Fibroblast of skin of right biceps (primary cell): ENCODE measurements around the gene KCNF1.

Experiments
- DNase-seq: peaks from one replicate; pipeline ENCODE4 v3.0.0-alpha.2; 2013

The KCNF1 gene

GRCh38 chr2:10947446-10948187, 35.9 kb downstream of the KCNF1 start:
- DNase-seq, result peak; percentile 52

DNA sequence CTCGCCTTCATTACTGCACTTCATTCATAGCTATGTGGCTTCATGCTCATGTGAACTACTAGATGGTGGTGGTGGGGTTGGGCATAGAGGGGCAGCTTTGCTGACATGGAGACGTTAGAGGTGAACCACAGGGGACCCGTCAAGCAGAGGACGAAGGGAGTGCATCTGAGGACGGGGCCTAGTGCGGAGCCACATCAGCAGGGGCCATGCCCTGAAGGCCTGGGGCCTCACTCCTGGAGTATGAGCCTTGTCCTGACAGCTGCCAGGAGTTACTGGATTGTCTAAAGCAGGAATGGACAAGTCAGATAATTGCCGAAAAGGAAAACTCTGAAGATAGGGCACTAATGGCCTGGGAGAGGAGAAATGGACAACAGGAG, 36.4 kb downstream of the KCNF1 start:
- no peak for DNase-seq

DNA sequence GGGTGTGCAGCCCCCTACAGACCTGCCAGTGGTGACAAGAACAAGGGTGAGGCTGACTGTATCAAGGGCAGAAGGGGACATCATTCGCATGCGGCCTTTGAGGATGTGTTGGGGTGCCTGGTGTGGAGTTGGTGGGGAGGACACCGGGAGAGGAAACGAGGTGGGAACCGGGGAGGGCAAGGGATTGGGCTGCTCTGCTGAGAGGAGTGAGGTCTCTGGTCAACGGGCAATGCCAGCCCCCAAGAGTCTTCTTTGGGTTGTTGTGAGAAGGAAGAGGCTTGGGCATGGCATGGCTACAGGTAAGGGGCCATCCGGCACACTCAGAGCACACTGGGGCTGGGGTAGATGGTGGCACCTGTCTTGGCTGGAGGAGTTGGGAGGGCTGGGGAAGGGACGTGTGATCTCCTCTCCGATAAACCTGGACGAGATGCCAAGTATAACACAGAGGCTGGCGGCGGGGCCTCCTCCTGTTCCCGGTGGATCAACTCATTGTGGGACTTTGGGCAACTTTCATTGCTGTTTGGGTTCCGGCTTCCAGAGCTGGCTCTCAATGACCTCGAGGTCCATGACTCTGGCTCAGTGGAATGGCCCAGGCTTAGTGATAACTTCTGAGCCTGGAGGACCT, 37.0 kb downstream of the KCNF1 start:
- no peak for DNase-seq

DNA sequence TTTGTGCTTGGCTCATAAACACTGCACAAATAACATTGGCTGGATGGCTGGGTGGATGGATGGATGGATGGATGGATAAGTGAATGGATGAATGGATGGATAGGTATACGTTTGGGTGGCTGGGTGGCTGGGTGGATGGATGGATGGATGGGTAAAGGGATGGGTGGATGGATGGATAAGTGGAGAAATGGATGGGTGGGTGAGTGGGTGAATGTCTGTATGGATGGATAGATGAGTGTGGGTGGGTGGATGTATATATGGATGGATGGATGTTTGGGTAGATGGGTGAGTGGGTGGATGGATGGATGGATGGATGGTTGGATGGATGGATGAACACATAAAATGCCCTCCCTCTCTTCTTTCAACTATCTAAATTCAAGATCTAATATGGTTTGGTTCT, 38.1 kb downstream of the KCNF1 start:
- DNase-seq, result no peak

GRCh38 chr2:10951558-10952414, 40.1 kb downstream of the KCNF1 start:
- no peak for DNase-seq

- no peak for DNase-seq
Observed at GRCh38 chr2:10954416-10954815, 42.7 kb downstream of the KCNF1 start.

GRCh38 chr2:10954856-10955818, 43.4 kb downstream of the KCNF1 start:
- no peak for DNase-seq

- DNase-seq, result peak; percentile 33
Observed at GRCh38 chr2:10956006-10956790, 44.5 kb downstream of the KCNF1 start.

DNA sequence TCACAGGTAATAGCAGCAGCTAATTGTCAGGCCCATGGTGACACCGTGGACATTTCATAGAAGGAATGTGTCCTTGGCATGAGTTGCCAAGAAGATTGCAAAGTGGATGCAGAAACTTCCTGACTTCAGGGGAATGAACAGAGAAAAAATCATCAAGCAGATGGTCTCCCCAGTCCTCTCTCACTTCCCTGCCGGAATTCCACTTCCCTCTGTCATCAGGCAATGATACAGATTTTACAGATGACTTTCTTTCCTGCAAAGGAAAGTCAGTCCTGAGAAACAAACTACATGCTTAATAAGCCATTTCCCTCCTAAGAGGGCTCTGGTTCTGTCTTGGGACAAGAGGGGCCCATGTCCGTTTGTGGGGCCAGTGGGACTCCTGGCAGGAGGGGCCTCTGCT, 45.7 kb downstream of the KCNF1 start:
- peak; percentile 59 for DNase-seq

DNA sequence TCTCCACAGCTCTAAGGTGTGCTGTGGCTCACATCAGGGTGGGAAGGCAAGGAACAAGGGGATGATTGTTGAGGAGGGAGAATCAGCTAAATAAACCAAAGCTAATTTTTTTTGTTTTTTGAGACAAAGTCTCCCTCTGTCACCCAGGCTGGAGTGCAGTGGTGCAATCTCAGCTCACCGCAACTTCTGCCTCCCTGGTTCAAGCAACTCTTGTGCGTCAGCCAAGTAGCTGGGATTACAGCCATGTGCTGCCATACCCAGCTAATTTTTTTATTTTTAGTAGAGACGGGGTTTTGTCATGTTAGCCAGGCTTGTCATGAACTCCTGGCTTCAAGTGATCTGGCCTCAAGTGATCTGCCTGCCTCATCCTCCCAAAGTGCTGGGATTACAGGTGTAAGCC, 46.7 kb downstream of the KCNF1 start:
- DNase-seq, result peak; percentile 42

- DNase-seq, result no peak
Observed at GRCh38 chr2:10960606-10961489, 49.1 kb downstream of the KCNF1 start.

- no peak for DNase-seq
Observed at GRCh38 chr2:10961490-10961875, 49.7 kb downstream of the KCNF1 start.

DNA sequence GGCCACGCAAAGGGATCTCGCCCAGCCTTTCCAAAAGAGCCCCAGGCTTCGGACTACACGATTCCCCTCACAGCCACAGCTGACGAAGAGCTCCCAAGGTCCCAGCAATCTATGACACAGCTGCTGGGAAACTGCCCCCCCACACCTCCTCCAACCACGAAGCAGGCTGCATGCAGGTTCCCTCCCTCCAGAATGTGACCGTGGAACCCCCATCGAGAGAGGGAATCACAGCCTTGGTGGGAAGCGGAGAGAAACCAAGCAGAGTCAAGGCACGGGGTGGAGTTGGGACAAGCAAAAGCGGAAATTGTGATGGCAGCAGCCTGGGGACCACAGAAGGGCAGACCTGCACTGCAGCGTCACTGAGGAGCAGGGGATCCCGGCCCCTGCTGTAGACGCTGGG, 50.3 kb downstream of the KCNF1 start:
- DNase-seq, result no peak

GRCh38 chr2:10963155-10963554, 51.4 kb downstream of the KCNF1 start:
- DNase-seq, result peak; percentile 65
